Thoracic aorta (tissue), 2 donors: ENCODE results near the gene TBC1D1. TPM values are rescaled to one million over a fixed set of nuclear protein-coding genes. Genes with fewer than 3 reads are reported as not detected.

ENCODE experiments used
- ATAC-seq: fragments of 150-250 bp; one replicate; pipeline ENCODE4 v1.8.0; 2017; ENCODE audit warnings: low read depth; ENCODE audit not compliant: insufficient number of reproducible peaks, low FRiP score
- DNase-seq: peaks from one replicate; pipeline ENCODE4 v3.0.0-alpha.2; 2020; ENCODE audit warnings: low spot score
- H3K27ac ChIP-seq, 2 donors: fragments of 200-600 bp; sonication (generic); 1 replicate in 1 of 2; 2 replicates in 1 of 2; pipeline ENCODE4 v1.5.1; 2016; ENCODE audit warnings: mild to moderate bottlenecking in 2 of 2, moderate library complexity in 2 of 2
- H3K27me3 ChIP-seq: fragments of 200-600 bp; sonication (generic); replicated peaks from 2 replicates; pipeline ENCODE4 v1.6.0; 2016; ENCODE audit warnings: mild to moderate bottlenecking; ENCODE audit not compliant: insufficient read depth
- H3K36me3 ChIP-seq: fragments of 200-600 bp; sonication (generic); one replicate; pipeline ENCODE4 v1.5.1; 2016
- H3K4me1 ChIP-seq, 2 donors: fragments of 200-600 bp; sonication (generic); 1 replicate in 1 of 2; 2 replicates in 1 of 2; pipeline versions ENCODE4 v1.5.1 to v1.6.0; 2016; ENCODE audit warnings: low read depth in 2 of 2, mild to moderate bottlenecking in 1 of 2; ENCODE audit not compliant: control insufficient read depth in 1 of 2
- H3K4me3 ChIP-seq: fragments of 200-600 bp; sonication (generic); 2 replicates; pipeline ENCODE4 v1.5.1; 2016; ENCODE audit warnings: mild to moderate bottlenecking
- H3K9me3 ChIP-seq: fragments of 200-600 bp; sonication (generic); 2 replicates; pipeline ENCODE4 v1.5.1; 2016
- total RNA-seq, 2 donors: library from RNA; depleted of rRNA; stranded (reverse); fragments of >200 nt; gene quantifications; one replicate each; pipeline versions ENCODE4 v1.1.0 to v1.2.3, GENCODE V29; 2016
- TF ChIP-seq, protein P1 (sequence below): fragments of 200-600 bp; sonication (generic); IDR thresholded peaks from one replicate; pipeline ENCODE4 v1.5.1; 2019; ENCODE audit warnings: antibody characterized with exemption

Gene TBC1D1
- total RNA-seq, 2 donors from 2014 or later: 152 to 206 TPM

- no peaks in the 10 kb centered on the region for H3K27me3 ChIP-seq
- H3K4me1 ChIP-seq: no peaks in the 10 kb centered on the region
- peaks cover 13% of the 10 kb centered on the region for H3K36me3 ChIP-seq
- TF ChIP-seq, protein P1, sequence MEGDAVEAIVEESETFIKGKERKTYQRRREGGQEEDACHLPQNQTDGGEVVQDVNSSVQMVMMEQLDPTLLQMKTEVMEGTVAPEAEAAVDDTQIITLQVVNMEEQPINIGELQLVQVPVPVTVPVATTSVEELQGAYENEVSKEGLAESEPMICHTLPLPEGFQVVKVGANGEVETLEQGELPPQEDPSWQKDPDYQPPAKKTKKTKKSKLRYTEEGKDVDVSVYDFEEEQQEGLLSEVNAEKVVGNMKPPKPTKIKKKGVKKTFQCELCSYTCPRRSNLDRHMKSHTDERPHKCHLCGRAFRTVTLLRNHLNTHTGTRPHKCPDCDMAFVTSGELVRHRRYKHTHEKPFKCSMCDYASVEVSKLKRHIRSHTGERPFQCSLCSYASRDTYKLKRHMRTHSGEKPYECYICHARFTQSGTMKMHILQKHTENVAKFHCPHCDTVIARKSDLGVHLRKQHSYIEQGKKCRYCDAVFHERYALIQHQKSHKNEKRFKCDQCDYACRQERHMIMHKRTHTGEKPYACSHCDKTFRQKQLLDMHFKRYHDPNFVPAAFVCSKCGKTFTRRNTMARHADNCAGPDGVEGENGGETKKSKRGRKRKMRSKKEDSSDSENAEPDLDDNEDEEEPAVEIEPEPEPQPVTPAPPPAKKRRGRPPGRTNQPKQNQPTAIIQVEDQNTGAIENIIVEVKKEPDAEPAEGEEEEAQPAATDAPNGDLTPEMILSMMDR: peak; percentile 63
- H3K27ac ChIP-seq: no peak overlapping the region
- H3K4me3 ChIP-seq: no peak overlapping the region
- ATAC-seq (no peak), DNase-seq (no peak)
- no peaks in the 10 kb centered on the region for H3K9me3 ChIP-seq
These were observed 144.3 kb downstream of the TBC1D1 start for GRCh38 chr4:38034986-38035882.

DNA sequence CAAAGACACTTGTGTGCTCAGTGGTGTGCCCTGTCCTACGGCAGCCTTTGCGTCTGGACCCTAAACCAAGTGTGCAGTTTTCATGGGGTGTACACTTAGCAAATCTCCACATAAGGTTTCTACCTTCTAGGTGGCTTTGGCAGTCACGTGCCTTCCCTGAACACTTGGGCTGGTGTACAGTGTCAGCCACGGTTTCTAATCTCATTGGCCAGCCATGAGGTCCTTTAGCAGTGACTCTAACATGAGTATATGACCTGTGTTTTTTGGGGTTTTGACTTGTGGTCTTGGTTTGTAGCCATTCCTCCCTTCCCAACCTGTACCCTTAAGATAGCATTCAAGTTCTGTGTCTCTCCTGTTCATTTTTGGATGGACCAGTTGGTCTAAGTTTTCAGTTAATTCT, 145.7 kb downstream of the TBC1D1 start:
- Histone ChIP-seq H3K36me3 (peaks cover 20% of the 10 kb centered on the region), H3K9me3 (no peaks in the 10 kb centered on the region), H3K27me3 (no peaks in the 10 kb centered on the region), H3K27ac (no peak overlapping the region), H3K4me3 (no peak overlapping the region), H3K4me1 (no peaks in the 10 kb centered on the region)
- DNase-seq (no peak), ATAC-seq (no peak)
- TF ChIP-seq, protein P1: no peak

GRCh38 chr4:38037612-38038011, 146.7 kb downstream of the TBC1D1 start:
- H3K9me3 ChIP-seq: no peaks in the 10 kb centered on the region
- DNase-seq (no peak), ATAC-seq (no peak)
- H3K27ac ChIP-seq: no peak overlapping the region
- H3K27me3 ChIP-seq: no peaks in the 10 kb centered on the region
- H3K4me1 ChIP-seq: no peaks in the 10 kb centered on the region
- H3K36me3 ChIP-seq: peaks cover 19% of the 10 kb centered on the region
- TF ChIP-seq, protein P1: no peak
- H3K4me3 ChIP-seq: no peak overlapping the region

GRCh38 chr4:38040619-38041018, 149.7 kb downstream of the TBC1D1 start:
- DNase-seq (no peak), ATAC-seq (no peak)
- no peak overlapping the region for H3K27ac ChIP-seq
- no peaks in the 10 kb centered on the region for H3K4me1 ChIP-seq
- TF ChIP-seq, protein P1: no peak
- no peaks in the 10 kb centered on the region for H3K27me3 ChIP-seq
- H3K36me3 ChIP-seq: peaks cover 29% of the 10 kb centered on the region
- H3K9me3 ChIP-seq: no peaks in the 10 kb centered on the region
- no peak overlapping the region for H3K4me3 ChIP-seq

GRCh38 chr4:38044060-38044459, 153.2 kb downstream of the TBC1D1 start:
- peaks cover 32% of the 10 kb centered on the region for H3K36me3 ChIP-seq
- H3K4me1 ChIP-seq: no peaks in the 10 kb centered on the region
- ATAC-seq: no peak
- DNase-seq: no peak
- TF ChIP-seq, protein P1: no peak
- no peak overlapping the region for H3K4me3 ChIP-seq
- H3K27ac ChIP-seq: no peak overlapping the region
- no peaks in the 10 kb centered on the region for H3K27me3 ChIP-seq
- H3K9me3 ChIP-seq: no peaks in the 10 kb centered on the region
